Bronchial epithelial cell (primary cell): ENCODE data around the gene MRPL11. TPM values are rescaled to one million over a fixed set of nuclear protein-coding genes. Genes with fewer than 3 reads are reported as not detected.

Experiments
- DNase-seq: peaks from one replicate; pipeline ENCODE4 v3.0.0-alpha.2; 2010; ENCODE audit warnings: low read depth
- FAIRE-seq: peaks from 2 replicates; lab custom pipeline; 2011; peaks lifted over from hg19 to GRCh38; lab: Jason Lieb, UNC
- H3K27me3 ChIP-seq: 2 replicates; pipeline ENCODE4 v1.5.1; 2011; ENCODE audit warnings: low read length; ENCODE audit not compliant: control insufficient read depth, insufficient read depth
- H3K36me3 ChIP-seq: 2 replicates; pipeline ENCODE4 v1.5.1; 2011; ENCODE audit warnings: low read length; ENCODE audit not compliant: control insufficient read depth, insufficient read depth
- H3K4me3 ChIP-seq: 2 replicates; pipeline ENCODE4 v1.5.1; 2011; ENCODE audit warnings: mild to moderate bottlenecking, low read depth, low read length, control low read depth
- total RNA-seq: library from RNA; depleted of rRNA; stranded (reverse); fragments of >200 nt; gene quantifications from 2 replicates; pipeline ENCODE4 v1.2.1, GENCODE V29; 2014
- TF ChIP-seq, protein P1 (sequence below): IDR thresholded peaks from 2 replicates; pipeline ENCODE4 v1.5.1; 2011; ENCODE audit warnings: mild to moderate bottlenecking, moderate library complexity, low read length, control low read depth, inconsistent platforms; ENCODE audit not compliant: insufficient read depth, severe bottlenecking

MRPL11 gene
- total RNA-seq, 1 donor from 2014 or later = 43.7 TPM

DNA sequence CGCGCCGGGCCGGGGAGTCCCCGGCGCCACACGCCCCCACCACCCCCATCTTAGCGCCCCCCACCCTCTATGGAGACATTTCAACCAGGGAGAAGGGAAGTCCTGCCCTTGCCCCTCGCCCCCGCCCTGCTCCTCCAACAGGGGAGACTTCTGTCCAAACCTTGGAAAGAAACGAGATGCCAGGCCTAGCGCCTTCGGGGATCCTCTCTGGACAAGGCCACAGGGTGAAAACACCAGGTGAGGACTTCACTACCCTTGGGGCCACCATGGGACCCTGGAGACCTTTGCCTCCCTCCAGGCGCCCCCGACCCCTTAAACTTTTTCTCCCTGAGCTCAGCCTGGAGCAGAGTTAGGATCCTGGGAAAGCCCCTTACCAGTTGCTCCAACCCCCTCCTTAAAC lies 29.4 kb downstream of the MRPL11 start:
- no peak for DNase-seq
- no peak for FAIRE-seq
- TF ChIP-seq, protein P1, sequence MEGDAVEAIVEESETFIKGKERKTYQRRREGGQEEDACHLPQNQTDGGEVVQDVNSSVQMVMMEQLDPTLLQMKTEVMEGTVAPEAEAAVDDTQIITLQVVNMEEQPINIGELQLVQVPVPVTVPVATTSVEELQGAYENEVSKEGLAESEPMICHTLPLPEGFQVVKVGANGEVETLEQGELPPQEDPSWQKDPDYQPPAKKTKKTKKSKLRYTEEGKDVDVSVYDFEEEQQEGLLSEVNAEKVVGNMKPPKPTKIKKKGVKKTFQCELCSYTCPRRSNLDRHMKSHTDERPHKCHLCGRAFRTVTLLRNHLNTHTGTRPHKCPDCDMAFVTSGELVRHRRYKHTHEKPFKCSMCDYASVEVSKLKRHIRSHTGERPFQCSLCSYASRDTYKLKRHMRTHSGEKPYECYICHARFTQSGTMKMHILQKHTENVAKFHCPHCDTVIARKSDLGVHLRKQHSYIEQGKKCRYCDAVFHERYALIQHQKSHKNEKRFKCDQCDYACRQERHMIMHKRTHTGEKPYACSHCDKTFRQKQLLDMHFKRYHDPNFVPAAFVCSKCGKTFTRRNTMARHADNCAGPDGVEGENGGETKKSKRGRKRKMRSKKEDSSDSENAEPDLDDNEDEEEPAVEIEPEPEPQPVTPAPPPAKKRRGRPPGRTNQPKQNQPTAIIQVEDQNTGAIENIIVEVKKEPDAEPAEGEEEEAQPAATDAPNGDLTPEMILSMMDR = no peak
- no peaks in the 10 kb centered on the region for H3K36me3 ChIP-seq
- peaks cover 16% of the 10 kb centered on the region for H3K27me3 ChIP-seq
- H3K4me3 ChIP-seq = no peak overlapping the region

DNA sequence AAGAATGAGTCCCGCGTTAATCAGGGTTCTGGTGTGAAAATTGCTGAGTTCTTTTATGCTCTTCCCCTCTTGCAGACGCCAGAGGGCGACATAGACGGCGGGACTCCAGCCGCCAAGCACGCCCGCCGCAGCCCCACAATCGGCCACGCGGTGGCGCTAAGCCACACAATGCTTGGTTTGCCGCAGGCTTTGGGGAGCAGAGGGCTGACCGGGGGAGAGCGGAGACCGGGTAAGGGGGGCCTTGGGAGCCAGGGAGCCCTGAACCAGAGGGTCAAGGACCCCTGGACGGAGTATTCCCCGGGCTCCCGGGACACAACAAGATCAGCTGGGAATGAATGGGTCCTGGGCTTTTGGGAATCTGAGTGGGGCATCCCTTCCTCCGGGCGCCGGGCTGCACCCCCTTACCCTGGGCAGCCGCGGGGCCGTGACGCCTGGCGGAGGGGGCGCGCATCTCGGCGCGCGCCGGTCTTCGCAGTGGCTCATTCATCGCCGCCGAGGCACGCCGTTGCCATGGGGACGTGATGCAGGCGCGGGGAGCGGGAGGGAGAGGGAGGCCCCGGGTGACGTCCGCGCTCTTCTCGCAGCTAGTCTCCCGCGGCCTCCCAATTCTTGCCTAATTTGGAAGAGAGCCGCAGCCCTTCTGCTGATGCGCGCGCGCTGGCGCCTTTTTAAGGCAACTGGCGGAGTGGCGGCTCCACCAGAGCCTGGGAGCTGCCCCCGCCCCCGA lies 30.0 kb downstream of the MRPL11 start:
- H3K36me3 ChIP-seq = no peaks in the 10 kb centered on the region
- DNase-seq (peak; percentile 67), FAIRE-seq (peak; percentile 60)
- H3K4me3 ChIP-seq = peak overlapping the region; percentile 26
- TF ChIP-seq, protein P1 = peak; percentile 99
- H3K27me3 ChIP-seq = peaks cover 14% of the 10 kb centered on the region

DNA sequence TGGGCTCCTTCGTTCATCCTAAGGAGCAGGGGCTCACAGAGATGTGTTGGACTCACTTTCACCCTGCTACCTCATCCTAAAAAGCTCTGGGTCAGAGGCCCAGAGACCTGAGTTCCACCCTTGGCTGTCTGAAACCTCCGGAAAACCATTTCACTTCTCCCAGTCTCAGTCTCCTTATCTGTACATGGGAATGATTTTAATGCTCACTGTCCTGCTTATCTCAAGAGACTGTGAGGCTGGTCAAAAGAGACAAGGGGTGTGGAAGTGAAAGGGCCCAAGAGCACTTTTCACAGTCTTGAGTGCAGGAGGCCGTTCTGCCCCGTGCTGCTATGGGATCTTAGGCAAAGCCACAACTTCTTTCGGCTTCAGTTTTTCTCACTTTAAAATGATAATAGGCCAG lies 31.0 kb downstream of the MRPL11 start:
- DNase-seq (no peak), FAIRE-seq (no peak)
- Histone ChIP-seq H3K36me3 (no peaks in the 10 kb centered on the region), H3K4me3 (no peak overlapping the region), H3K27me3 (peaks cover 14% of the 10 kb centered on the region)
- TF ChIP-seq, protein P1 = no peak

DNA sequence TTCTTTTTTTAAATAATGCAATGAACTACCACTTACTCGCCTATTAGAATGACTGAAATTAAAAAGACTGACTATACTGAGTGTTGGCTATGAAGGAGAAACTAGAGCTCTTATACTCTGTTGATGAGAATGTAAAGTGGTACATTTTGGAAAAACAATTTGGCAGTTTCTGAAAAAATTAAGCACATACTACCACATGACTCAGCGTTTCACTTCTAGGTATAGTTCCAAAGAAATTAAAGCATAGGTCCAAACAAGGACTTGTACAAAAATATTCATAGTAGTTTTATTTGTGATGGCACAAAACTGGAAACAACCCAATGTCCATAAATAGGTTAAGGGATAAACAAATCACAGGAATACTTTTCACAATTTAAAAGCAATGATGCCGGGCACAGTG lies 44.7 kb downstream of the MRPL11 start:
- Histone ChIP-seq H3K4me3 (no peak overlapping the region), H3K36me3 (no peaks in the 10 kb centered on the region), H3K27me3 (peaks cover 2% of the 10 kb centered on the region)
- TF ChIP-seq, protein P1 = no peak
- no peak for DNase-seq
- FAIRE-seq = no peak

DNA sequence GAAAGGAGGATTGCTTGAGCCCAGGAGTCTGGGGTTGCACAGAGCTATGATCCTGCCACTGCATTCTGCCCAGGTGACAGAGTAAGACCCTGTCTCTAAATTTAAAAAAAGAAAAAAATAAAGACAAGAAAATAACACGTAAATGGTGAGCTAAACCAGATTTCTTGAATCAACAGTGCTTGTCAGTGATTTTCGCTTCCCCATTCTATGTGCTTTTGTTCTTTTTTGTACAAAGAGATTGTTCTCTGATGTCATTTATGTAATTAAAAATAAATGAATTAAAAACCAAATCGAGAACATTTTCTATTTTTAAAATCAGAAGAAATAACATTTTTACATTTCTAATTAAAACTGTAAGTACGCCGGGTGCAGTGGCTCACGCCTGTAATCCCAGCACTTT lies 47.3 kb downstream of the MRPL11 start:
- Histone ChIP-seq H3K36me3 (no peaks in the 10 kb centered on the region), H3K27me3 (peaks cover 2% of the 10 kb centered on the region), H3K4me3 (no peak overlapping the region)
- DNase-seq = no peak
- no peak for FAIRE-seq
- TF ChIP-seq, protein P1 = no peak
